ENCODE data around the gene ULBP3.
"Not testable (repeated sequence)": the region's sequence is repeated elsewhere in the genome, so short reads cannot be mapped to it uniquely, and the experiment has no call there.

DNA sequence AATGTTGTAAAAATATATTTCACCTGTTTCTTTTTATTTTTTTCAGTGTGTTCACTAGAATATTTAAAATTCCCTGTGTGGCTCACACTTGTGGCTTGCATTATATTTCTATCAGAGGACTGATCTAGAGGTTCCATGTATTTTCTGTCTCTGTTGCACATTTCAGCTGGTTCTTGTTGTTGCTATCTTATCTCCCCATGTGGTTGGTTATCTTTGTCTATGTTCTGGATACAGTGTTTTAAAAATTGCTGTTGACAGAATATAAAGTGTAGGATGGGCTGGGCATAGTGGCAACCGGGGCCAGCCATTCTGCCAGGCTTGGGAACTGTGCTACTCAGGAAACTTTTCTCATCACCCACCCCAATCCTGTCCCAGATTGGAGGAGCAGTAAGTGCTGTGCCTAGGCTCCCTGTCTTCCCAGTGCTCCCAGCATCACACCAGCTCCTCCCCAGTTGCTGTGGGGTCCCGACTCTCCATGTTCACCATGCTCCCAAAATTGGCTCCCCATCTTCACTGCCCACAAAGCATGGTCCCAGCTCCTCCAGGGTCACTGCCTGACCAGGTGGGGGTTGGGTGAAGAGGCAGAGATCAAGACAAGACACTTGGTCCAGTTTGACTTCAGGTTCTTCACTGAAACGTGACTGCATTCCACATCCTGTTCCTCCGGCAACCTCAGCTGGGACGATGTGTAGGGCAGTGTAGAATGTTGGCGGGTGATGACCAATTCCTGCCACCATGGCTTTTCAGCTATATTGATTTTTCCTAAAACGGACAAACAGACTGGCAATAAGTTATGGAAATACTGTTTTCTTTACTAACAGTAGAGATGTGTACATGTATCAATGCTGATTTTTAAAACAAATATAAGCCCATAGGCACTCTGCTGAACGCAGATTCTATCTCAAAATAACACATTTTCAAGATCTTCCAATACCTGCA is 55.8 kb downstream of the ULBP3 start:
- TF ChIP-seq, protein P1, sequence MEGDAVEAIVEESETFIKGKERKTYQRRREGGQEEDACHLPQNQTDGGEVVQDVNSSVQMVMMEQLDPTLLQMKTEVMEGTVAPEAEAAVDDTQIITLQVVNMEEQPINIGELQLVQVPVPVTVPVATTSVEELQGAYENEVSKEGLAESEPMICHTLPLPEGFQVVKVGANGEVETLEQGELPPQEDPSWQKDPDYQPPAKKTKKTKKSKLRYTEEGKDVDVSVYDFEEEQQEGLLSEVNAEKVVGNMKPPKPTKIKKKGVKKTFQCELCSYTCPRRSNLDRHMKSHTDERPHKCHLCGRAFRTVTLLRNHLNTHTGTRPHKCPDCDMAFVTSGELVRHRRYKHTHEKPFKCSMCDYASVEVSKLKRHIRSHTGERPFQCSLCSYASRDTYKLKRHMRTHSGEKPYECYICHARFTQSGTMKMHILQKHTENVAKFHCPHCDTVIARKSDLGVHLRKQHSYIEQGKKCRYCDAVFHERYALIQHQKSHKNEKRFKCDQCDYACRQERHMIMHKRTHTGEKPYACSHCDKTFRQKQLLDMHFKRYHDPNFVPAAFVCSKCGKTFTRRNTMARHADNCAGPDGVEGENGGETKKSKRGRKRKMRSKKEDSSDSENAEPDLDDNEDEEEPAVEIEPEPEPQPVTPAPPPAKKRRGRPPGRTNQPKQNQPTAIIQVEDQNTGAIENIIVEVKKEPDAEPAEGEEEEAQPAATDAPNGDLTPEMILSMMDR (IDR thresholded peaks at IDR 0.05; ENCODE audit: insufficient read depth, low read length, poor library complexity, severe bottlenecking) = not testable (repeated sequence)
- not testable (repeated sequence) for TF ChIP-seq EZH2phosphoT487 (conservative IDR thresholded peaks at IDR 0.05; ENCODE audit: low read length)
